HCT116 (cell line): ENCODE measurements around the gene FAM222B. TPM values are rescaled to one million over a fixed set of nuclear protein-coding genes. Genes with fewer than 3 reads are reported as not detected.
A peak's percentile ranks its signal among the peaks of the same experiment; 100 is the strongest.

Experiments
- ATAC-seq: fragments of 200-7000 bp; cut with Tn5 transposase; 2 replicates; pipeline ENCODE4 v1.9.1; 2020; ENCODE audit warnings: mild to moderate bottlenecking, moderate library complexity
- BruUV-seq: library from RNA; stranded (reverse); fragments of 400-500 nt; replicated peaks from 2 replicates; lab custom pipeline; 2021; lab: Mats Ljungman, UMichigan
- CTCF ChIA-PET: fragments of 300-600 bp; sonication (Branson Sonifier 250); formaldehyde crosslinking; loops from one replicate; lab custom pipeline; 2021; ENCODE audit warnings: antibody characterized with exemption; lab: Charles Lee
- POLR2A ChIA-PET: fragments of 300-600, 350-600 bp; sonication (Branson Sonifier 250); formaldehyde crosslinking; loops from one replicate; lab custom pipeline; 2021; ENCODE audit warnings: antibody characterized with exemption; lab: Charles Lee
- RAD21 ChIA-PET, 2 experiments: fragments of 300-600 bp; sonication (Branson Sonifier 250); formaldehyde crosslinking; loops; one replicate each; lab custom pipeline; 2023; ENCODE audit warnings: low total read pairs in 2 of 2; ENCODE audit not compliant: uncharacterized antibody in 2 of 2, unreplicated experiment in 2 of 2, low non-redundant PET in 1 of 2; lab: Charles Lee
- DNase-seq: peaks from one replicate; pipeline ENCODE4 v3.0.0-alpha.2; 2010; ENCODE audit warnings: low read depth, low spot score
- H2AFZ ChIP-seq: fragments of 200-600 bp; shearing (Covaris generic), sonication (generic); 2 replicates; pipeline ENCODE4 v1.6.1; 2017; ENCODE audit warnings: low read depth, mixed run types, mixed read lengths, antibody characterized with exemption, low read length; ENCODE audit not compliant: poor library complexity, severe bottlenecking
- H3K27ac ChIP-seq: 2 replicates; pipeline ENCODE4 v1.5.1; 2012; ENCODE audit warnings: low read depth, low read length
- H3K27me3 ChIP-seq: fragments of 200-600 bp; sonication (generic); 2 replicates; pipeline ENCODE4 v1.6.1; 2016; ENCODE audit warnings: mixed run types, low read length, mixed read lengths; ENCODE audit not compliant: insufficient read depth
- H3K36me3 ChIP-seq, 2 experiments: fragments of 200-500 bp in 1 of 2; fragments of 200-600 bp in 1 of 2; sonication (Bioruptor generic) in 1 of 2; sonication (generic) in 1 of 2; 2 replicates each; pipeline versions ENCODE4 v1.5.1 to v1.6.1; 2014 to 2016; ENCODE audit warnings: low read length in 2 of 2, inconsistent platforms in 1 of 2, mixed read lengths in 1 of 2, mixed run types in 1 of 2; ENCODE audit not compliant: insufficient read depth in 2 of 2, control insufficient read depth in 1 of 2
- H3K4me1 ChIP-seq, 2 experiments: fragments of 200-600 bp in 1 of 2; sonication (generic) in 1 of 2; 2 replicates each; pipeline versions ENCODE4 v1.5.1 to v1.6.1; 2012 to 2017; ENCODE audit warnings: low read length in 2 of 2, inconsistent platforms in 1 of 2, mild to moderate bottlenecking in 1 of 2, mixed read lengths in 1 of 2, mixed run types in 1 of 2, moderate library complexity in 1 of 2; ENCODE audit not compliant: insufficient read depth in 2 of 2, control insufficient read depth in 1 of 2
- H3K4me2 ChIP-seq: fragments of 200-600 bp; sonication (generic); 2 replicates; pipeline ENCODE4 v1.6.1; 2017; ENCODE audit warnings: mixed run types, low read length, mixed read lengths
- H3K4me3 ChIP-seq, 2 experiments: fragments of 200-600 bp in 1 of 2; sonication (generic) in 1 of 2; replicated peaks in 1 of 2; 2 replicates each; pipeline ENCODE4 v1.5.1; 2011 to 2016; ENCODE audit warnings: low read length in 2 of 2, control low read depth in 1 of 2, low read depth in 1 of 2, mild to moderate bottlenecking in 1 of 2, mixed read lengths in 1 of 2, mixed run types in 1 of 2
- H3K79me2 ChIP-seq: fragments of 200-600 bp; sonication (generic); 2 replicates; pipeline ENCODE4 v1.6.1; 2017; ENCODE audit warnings: mild to moderate bottlenecking, mixed run types, low read length, moderate library complexity, mixed read lengths; ENCODE audit not compliant: insufficient read depth
- H3K9ac ChIP-seq: fragments of 200-600 bp; sonication (generic); 2 replicates; pipeline ENCODE4 v1.6.1; 2016; ENCODE audit warnings: low read length, mixed read lengths
- H3K9me2 ChIP-seq: fragments of 200-600 bp; sonication (generic), shearing (Covaris generic); 2 replicates; pipeline ENCODE4 v1.6.1; 2017; ENCODE audit warnings: mixed run types, mild to moderate bottlenecking, moderate library complexity; ENCODE audit not compliant: insufficient read depth
- H3K9me3 ChIP-seq, 2 experiments: fragments of 200-500 bp in 1 of 2; fragments of 200-600 bp in 1 of 2; sonication (Bioruptor generic) in 1 of 2; sonication (generic) in 1 of 2; 2 replicates each; pipeline ENCODE4 v1.6.1; 2014 to 2017; ENCODE audit warnings: low read length in 2 of 2, mixed read lengths in 2 of 2, inconsistent platforms in 1 of 2, low read depth in 1 of 2, mild to moderate bottlenecking in 1 of 2, mixed run types in 1 of 2, moderate library complexity in 1 of 2; ENCODE audit not compliant: control insufficient read depth in 1 of 2, insufficient read depth in 1 of 2
- H4K20me1 ChIP-seq: fragments of 200-600 bp; sonication (generic), shearing (Covaris generic); 2 replicates; pipeline ENCODE4 v1.6.1; 2017; ENCODE audit warnings: mixed run types, mild to moderate bottlenecking, moderate library complexity; ENCODE audit not compliant: insufficient read depth
- CBX3 ChIP-seq: IDR thresholded peaks from 2 replicates; pipeline ENCODE4 v1.6.1; 2012; ENCODE audit warnings: low read depth
- CEBPB ChIP-seq: IDR thresholded peaks from 2 replicates; pipeline ENCODE4 v1.6.1; 2012; ENCODE audit warnings: low read depth
- CTCF ChIP-seq, 3 experiments: fragments of 200-600 bp in 1 of 3; sonication (generic) in 1 of 3; IDR thresholded peaks in 2 of 3; conservative IDR thresholded peaks in 1 of 3; 2 replicates each; pipeline ENCODE4 v1.5.1; 2012 to 2017; ENCODE audit warnings: low read depth in 2 of 3, low read length in 2 of 3, antibody characterized with exemption in 1 of 3, borderline replicate concordance in 1 of 3, control low read depth in 1 of 3, mild to moderate bottlenecking in 1 of 3, mixed read lengths in 1 of 3, mixed run types in 1 of 3, moderate library complexity in 1 of 3; ENCODE audit not compliant: insufficient read depth in 1 of 3
- EGR1 ChIP-seq: IDR thresholded peaks from 2 replicates; pipeline ENCODE4 v1.6.1; 2012; ENCODE audit warnings: low read depth
- ELF1 ChIP-seq: IDR thresholded peaks from 2 replicates; pipeline ENCODE4 v1.6.1; 2012; ENCODE audit warnings: low read depth, borderline replicate concordance
- EZH2 ChIP-seq: fragments of 200-600 bp; sonication (generic); IDR thresholded peaks from 2 replicates; pipeline ENCODE4 v1.6.1; 2017; ENCODE audit warnings: antibody characterized with exemption, mixed run types
- EZH2phosphoT487 ChIP-seq: fragments of 200-600 bp; IDR thresholded peaks from 2 replicates; pipeline ENCODE4 v1.6.1; 2018; ENCODE audit warnings: antibody characterized with exemption, borderline replicate concordance
- FOSL1 ChIP-seq: IDR thresholded peaks from 2 replicates; pipeline ENCODE4 v1.6.1; 2012; ENCODE audit warnings: low read depth
- JUND ChIP-seq: IDR thresholded peaks from 2 replicates; pipeline ENCODE4 v1.6.1; 2012
- MAX ChIP-seq: IDR thresholded peaks from 2 replicates; pipeline ENCODE4 v1.6.1; 2012
- POLR2A ChIP-seq: IDR thresholded peaks from 2 replicates; pipeline ENCODE4 v1.7.0; 2011; ENCODE audit warnings: borderline replicate concordance; ENCODE audit not compliant: insufficient read depth, insufficient read length; ENCODE audit errors: extremely low read depth
- RAD21 ChIP-seq: IDR thresholded peaks from 2 replicates; pipeline ENCODE4 v1.6.1; 2012; ENCODE audit warnings: low read depth, mild to moderate bottlenecking
- SIN3A ChIP-seq: IDR thresholded peaks from 2 replicates; pipeline ENCODE4 v1.6.1; 2012; ENCODE audit warnings: low read depth
- SP1 ChIP-seq: IDR thresholded peaks from 2 replicates; pipeline ENCODE4 v1.6.1; 2012; ENCODE audit warnings: low read depth
- SRF ChIP-seq: IDR thresholded peaks from 2 replicates; pipeline ENCODE4 v1.6.1; 2012; ENCODE audit warnings: low read depth
- TCF7L2 ChIP-seq: IDR thresholded peaks from 2 replicates; pipeline ENCODE4 v1.7.0; 2011; ENCODE audit warnings: borderline replicate concordance, inconsistent platforms; ENCODE audit not compliant: insufficient read depth, insufficient read length; ENCODE audit errors: extremely low read depth
- ZFX ChIP-seq: fragments of 450-650 bp; IDR thresholded peaks from 2 replicates; pipeline ENCODE4 v1.6.1; 2017
- ZNF274 ChIP-seq: fragments of 200-500 bp; sonication (Bioruptor generic); IDR thresholded peaks from 2 replicates; pipeline ENCODE4 v1.6.1; 2014; ENCODE audit warnings: mild to moderate bottlenecking, low read depth, low read length, inconsistent platforms
- intact Hi-C: fragments of 100-400 bp; cut with micrococcal nuclease; formaldehyde crosslinking; loops from 2 replicates; pipeline ENCODE4 v1.10.0; 2022
- total RNA-seq: library from RNA; stranded (reverse); gene quantifications from one replicate; pipeline ENCODE4 v1.2.1, GENCODE V29; 2021; ENCODE audit not compliant: unreplicated experiment
- TF ChIP-seq, protein P1 (sequence below): IDR thresholded peaks from 2 replicates; pipeline ENCODE4 v1.6.1; 2011; ENCODE audit warnings: mild to moderate bottlenecking, low read length, moderate library complexity; ENCODE audit not compliant: insufficient replicate concordance; ENCODE audit errors: extremely low read depth
- TF ChIP-seq, protein P2 (sequence below): IDR thresholded peaks from 2 replicates; pipeline ENCODE4 v1.6.1; 2012
- TF ChIP-seq, protein P3 (sequence below): IDR thresholded peaks from 2 replicates; pipeline ENCODE4 v1.6.1; 2012; ENCODE audit warnings: low read depth

FAM222B gene
- total RNA-seq, 1 experiment from 2014 or later = 22.7 TPM

- Histone ChIP-seq H3K9me2 (no peaks in the 10 kb centered on the region), H4K20me1 (no peaks in the 10 kb centered on the region), H3K4me1 (peaks cover 43 to 49% of the 10 kb centered on the region in 2 experiments), H3K9me3 (no peaks in the 10 kb centered on the region), H2AFZ (no peak overlapping the region), H3K4me2 (peak overlapping the region; percentile 87), H3K36me3 (no peaks in the 10 kb centered on the region), H3K27me3 (no peaks in the 10 kb centered on the region), H3K4me3 (peak overlapping the region; percentile 90 to 91), H3K27ac (peak overlapping the region; percentile 66), H3K9ac (peak overlapping the region; percentile 91), H3K79me2 (peaks cover 71% of the 10 kb centered on the region)
- ChIA-PET CTCF (interaction anchor here (1.2 kb wide), 1 partner anchor 50 kb away, joined by 3 read pairs; no protein-coding TSS in a partner anchor), RAD21 (no interaction called here), POLR2A (no interaction called here)
- DNase-seq (peak; percentile 35), ATAC-seq (peak; percentile 37)
- intact Hi-C loops = no loop called here
- no TSS peak for BruUV-seq
- TF ChIP-seq EGR1 (peak; percentile 84), MAX (peak; percentile 47; the same call in 1 of the 2 replicates), SP1 (no peak), ZNF274 (no peak), CTCF (IDR thresholded peaks at IDR 0.05 in 2 of 3, conservative IDR thresholded peaks at IDR 0.05 in 1 of 3; ENCODE audit: borderline replicate concordance in 1 of 3, insufficient read depth in 1 of 3, low read depth in 2 of 3, low read length in 2 of 3) (no peak), SIN3A (peak; percentile 50; the same call in 1 of the 2 replicates), CBX3 (no peak), EZH2phosphoT487 (no peak), RAD21 (no peak), FOSL1 (no peak), ELF1 (no peak), EZH2 (no peak), JUND (no peak), POLR2A (no peak), TCF7L2 (no peak), CEBPB (no peak), ZFX (no peak), SRF (no peak)
- TF ChIP-seq, protein P1, sequence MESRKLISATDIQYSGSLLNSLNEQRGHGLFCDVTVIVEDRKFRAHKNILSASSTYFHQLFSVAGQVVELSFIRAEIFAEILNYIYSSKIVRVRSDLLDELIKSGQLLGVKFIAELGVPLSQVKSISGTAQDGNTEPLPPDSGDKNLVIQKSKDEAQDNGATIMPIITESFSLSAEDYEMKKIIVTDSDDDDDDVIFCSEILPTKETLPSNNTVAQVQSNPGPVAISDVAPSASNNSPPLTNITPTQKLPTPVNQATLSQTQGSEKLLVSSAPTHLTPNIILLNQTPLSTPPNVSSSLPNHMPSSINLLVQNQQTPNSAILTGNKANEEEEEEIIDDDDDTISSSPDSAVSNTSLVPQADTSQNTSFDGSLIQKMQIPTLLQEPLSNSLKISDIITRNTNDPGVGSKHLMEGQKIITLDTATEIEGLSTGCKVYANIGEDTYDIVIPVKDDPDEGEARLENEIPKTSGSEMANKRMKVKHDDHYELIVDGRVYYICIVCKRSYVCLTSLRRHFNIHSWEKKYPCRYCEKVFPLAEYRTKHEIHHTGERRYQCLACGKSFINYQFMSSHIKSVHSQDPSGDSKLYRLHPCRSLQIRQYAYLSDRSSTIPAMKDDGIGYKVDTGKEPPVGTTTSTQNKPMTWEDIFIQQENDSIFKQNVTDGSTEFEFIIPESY = no peak
- TF ChIP-seq, protein P2, sequence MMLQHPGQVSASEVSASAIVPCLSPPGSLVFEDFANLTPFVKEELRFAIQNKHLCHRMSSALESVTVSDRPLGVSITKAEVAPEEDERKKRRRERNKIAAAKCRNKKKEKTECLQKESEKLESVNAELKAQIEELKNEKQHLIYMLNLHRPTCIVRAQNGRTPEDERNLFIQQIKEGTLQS = no peak
- TF ChIP-seq, protein P3, sequence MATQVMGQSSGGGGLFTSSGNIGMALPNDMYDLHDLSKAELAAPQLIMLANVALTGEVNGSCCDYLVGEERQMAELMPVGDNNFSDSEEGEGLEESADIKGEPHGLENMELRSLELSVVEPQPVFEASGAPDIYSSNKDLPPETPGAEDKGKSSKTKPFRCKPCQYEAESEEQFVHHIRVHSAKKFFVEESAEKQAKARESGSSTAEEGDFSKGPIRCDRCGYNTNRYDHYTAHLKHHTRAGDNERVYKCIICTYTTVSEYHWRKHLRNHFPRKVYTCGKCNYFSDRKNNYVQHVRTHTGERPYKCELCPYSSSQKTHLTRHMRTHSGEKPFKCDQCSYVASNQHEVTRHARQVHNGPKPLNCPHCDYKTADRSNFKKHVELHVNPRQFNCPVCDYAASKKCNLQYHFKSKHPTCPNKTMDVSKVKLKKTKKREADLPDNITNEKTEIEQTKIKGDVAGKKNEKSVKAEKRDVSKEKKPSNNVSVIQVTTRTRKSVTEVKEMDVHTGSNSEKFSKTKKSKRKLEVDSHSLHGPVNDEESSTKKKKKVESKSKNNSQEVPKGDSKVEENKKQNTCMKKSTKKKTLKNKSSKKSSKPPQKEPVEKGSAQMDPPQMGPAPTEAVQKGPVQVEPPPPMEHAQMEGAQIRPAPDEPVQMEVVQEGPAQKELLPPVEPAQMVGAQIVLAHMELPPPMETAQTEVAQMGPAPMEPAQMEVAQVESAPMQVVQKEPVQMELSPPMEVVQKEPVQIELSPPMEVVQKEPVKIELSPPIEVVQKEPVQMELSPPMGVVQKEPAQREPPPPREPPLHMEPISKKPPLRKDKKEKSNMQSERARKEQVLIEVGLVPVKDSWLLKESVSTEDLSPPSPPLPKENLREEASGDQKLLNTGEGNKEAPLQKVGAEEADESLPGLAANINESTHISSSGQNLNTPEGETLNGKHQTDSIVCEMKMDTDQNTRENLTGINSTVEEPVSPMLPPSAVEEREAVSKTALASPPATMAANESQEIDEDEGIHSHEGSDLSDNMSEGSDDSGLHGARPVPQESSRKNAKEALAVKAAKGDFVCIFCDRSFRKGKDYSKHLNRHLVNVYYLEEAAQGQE = no peak
These were observed 29.7 kb downstream of the FAM222B start for GRCh38 chr17:28812748-28813377.
